Suprapubic skin (tissue), 4 donors: ENCODE results near the gene TRPM1.

Experiments used
- CTCF ChIP-seq, 2 donors: fragments of 200-600 bp in 1 of 2; fragments of 450-650 bp in 1 of 2; sonication (generic) in 1 of 2; IDR thresholded peaks; one replicate each; pipeline ENCODE4 v1.5.1; 2016 to 2019; ENCODE audit warnings: antibody characterized with exemption in 2 of 2, mild to moderate bottlenecking in 1 of 2, moderate library complexity in 1 of 2
- EP300 ChIP-seq: sonication (generic); formaldehyde crosslinking; IDR thresholded peaks from one replicate; pipeline ENCODE4 v1.6.1; 2017; ENCODE audit warnings: antibody characterized with exemption
- POLR2A ChIP-seq, 2 donors: fragments of 450-650 bp; IDR thresholded peaks; one replicate each; pipeline ENCODE4 v1.6.1; 2017; ENCODE audit warnings: antibody characterized with exemption in 2 of 2, mild to moderate bottlenecking in 2 of 2, moderate library complexity in 2 of 2
- POLR2AphosphoS5 ChIP-seq, 3 donors: sonication (generic); formaldehyde crosslinking; IDR thresholded peaks; one replicate each; pipeline ENCODE4 v1.6.1; 2017; ENCODE audit warnings: antibody characterized with exemption in 3 of 3

DNA sequence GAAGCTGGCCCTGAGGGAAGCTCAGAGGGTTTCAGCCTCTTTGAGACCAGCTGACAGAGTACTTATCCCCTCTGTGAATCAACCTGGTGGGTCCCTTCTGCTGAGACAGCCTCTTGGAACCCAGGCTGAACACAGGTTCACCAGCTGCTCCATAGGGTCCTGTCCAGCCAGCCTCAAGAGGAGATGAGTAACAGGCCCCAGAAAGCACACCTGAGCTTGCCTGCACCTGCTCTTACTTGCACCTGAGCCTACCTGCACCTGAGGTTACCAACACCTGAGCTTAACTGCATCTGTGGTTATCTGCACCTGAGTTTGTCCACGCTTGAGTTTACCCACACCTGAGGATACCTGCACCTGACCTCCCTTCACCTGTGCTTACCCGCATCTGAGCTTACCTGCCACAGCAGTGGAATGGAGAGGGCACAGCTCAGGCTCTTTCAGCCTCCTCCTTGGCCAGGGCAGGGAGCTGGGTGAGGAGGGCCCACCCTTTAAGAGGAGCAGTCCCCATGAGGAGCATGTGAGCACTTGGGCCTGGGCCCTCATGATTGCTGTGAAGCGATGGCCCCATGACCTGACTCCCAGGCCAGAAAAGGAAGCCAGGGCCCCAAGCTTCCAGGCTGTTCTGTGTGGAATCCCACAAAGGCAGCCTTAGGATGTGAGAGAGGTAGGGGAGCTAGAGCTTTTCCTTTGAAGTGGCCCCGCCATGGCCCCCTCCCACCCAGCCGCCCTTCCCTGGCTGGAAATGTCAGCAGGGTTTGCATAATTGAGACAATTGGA, at the start of gene TRPM1:
- no peak for TF ChIP-seq CTCF (IDR thresholded peaks at IDR 0.05)
- no peak for TF ChIP-seq POLR2A (IDR thresholded peaks at IDR 0.05)
- no peak for TF ChIP-seq POLR2AphosphoS5 (IDR thresholded peaks at IDR 0.05)
- TF ChIP-seq EP300, result no peak
